ENCODE data around the gene MRPS22. TPM values are rescaled to one million over a fixed set of nuclear protein-coding genes. Genes with fewer than 3 reads are reported as not detected.

MRPS22 gene
- total and polyA plus RNA-seq, 9 of the 15 experiments (the other 6 are each of a cell fraction or from before 2014, with no cell fraction given): 148 to 397 (median 229) TPM

- no peak for TF ChIP-seq RERE (CRISPR knock-in tag; IDR thresholded peaks at IDR 0.05; ENCODE audit: borderline replicate concordance)
- no peak for TF ChIP-seq ZBTB8A (IDR thresholded peaks at IDR 0.05; ENCODE audit: partially characterized antibody)
- no peak for TF ChIP-seq ELF1 (tag; IDR thresholded peaks at IDR 0.05)
- no peak for TF ChIP-seq ZBTB40 (IDR thresholded peaks at IDR 0.05)
- TF ChIP-seq ZBTB40 (CRISPR knock-in tag; IDR thresholded peaks at IDR 0.05): no peak
- no peak for TF ChIP-seq RBBP5 (IDR thresholded peaks at IDR 0.05; ENCODE audit: borderline replicate concordance, insufficient read depth, low read length, poor library complexity, severe bottlenecking)
- no peak for TF ChIP-seq MBD1 (CRISPR knock-in tag; IDR thresholded peaks at IDR 0.05)
- TF ChIP-seq C11orf30 (IDR thresholded peaks at IDR 0.05; ENCODE audit: low read depth): no peak
- TF ChIP-seq YY1 (IDR thresholded peaks at IDR 0.05; ENCODE audit: borderline replicate concordance in 1 of 3, control insufficient read depth in 1 of 3, extremely low read depth in 1 of 3, insufficient read depth in 3 of 3, insufficient read length in 1 of 3, insufficient replicate concordance in 2 of 3, low read depth in 1 of 3, low read length in 2 of 3): peak in 1 of 3 experiments; percentile 75
- no peak for TF ChIP-seq GATAD2A (IDR thresholded peaks at IDR 0.05)
- TF ChIP-seq PURB (CRISPR knock-in tag; IDR thresholded peaks at IDR 0.05; ENCODE audit: low read depth): no peak
These were observed 3.0 kb upstream of the MRPS22 start (continued) for GRCh38 chr3:139340784-139341183.
